H1 (cell line): ENCODE data around the gene RNF168. TPM values are rescaled to one million over a fixed set of nuclear protein-coding genes. Genes with fewer than 3 reads are reported as not detected.
"Not testable (repeated sequence)": the region's sequence is repeated elsewhere in the genome, so short reads cannot be mapped to it uniquely, and the experiment has no call there.

ENCODE experiments used
- CTCF ChIA-PET: fragments of 300-600 bp; sonication (Branson Sonifier 250); formaldehyde crosslinking; loops from one replicate; lab custom pipeline; 2021; ENCODE audit not compliant: partially characterized antibody; lab: Charles Lee
- POLR2A ChIA-PET: fragments of 300-600 bp; sonication (Branson Sonifier 250); formaldehyde crosslinking; loops from one replicate; lab custom pipeline; 2021; ENCODE audit warnings: inconsistent platforms; ENCODE audit not compliant: partially characterized antibody; lab: Charles Lee
- DNase-seq, 2 experiments: peaks; one replicate each; pipeline versions ENCODE4 v3.0.0 to v3.0.0-alpha.2; 2010 to 2022; ENCODE audit warnings: low spot score in 2 of 2, low read depth in 1 of 2, mixed read lengths in 1 of 2
- FAIRE-seq: peaks from 2 replicates; lab custom pipeline; 2011; peaks lifted over from hg19 to GRCh38; lab: Jason Lieb, UNC
- H2AFZ ChIP-seq: 2 replicates; pipeline ENCODE4 v1.8.1; 2012; ENCODE audit warnings: low read length, inconsistent platforms
- H2AK5ac ChIP-seq: 2 replicates; pipeline ENCODE4 v1.6.1; 2013; ENCODE audit warnings: low read depth, low read length
- H2BK120ac ChIP-seq: replicated peaks from 2 replicates; pipeline ENCODE3; 2013; ENCODE audit warnings: low read depth, low read length, inconsistent platforms
- H2BK12ac ChIP-seq: 2 replicates; pipeline ENCODE4 v1.6.1; 2013; ENCODE audit warnings: low read depth, low read length
- H2BK15ac ChIP-seq: 2 replicates; pipeline ENCODE4 v1.6.1; 2013; ENCODE audit warnings: low read length
- H2BK20ac ChIP-seq: 2 replicates; pipeline ENCODE4 v1.6.1; 2013; ENCODE audit warnings: low read length
- H2BK5ac ChIP-seq: 2 replicates; pipeline ENCODE4 v1.6.1; 2013; ENCODE audit warnings: low read depth, low read length
- H3K14ac ChIP-seq: 2 replicates; pipeline ENCODE4 v1.6.1; 2013; ENCODE audit warnings: inconsistent platforms; ENCODE audit not compliant: insufficient read length
- H3K18ac ChIP-seq: 2 replicates; pipeline ENCODE4 v1.6.1; 2013; ENCODE audit warnings: low read length; ENCODE audit errors: extremely low read depth
- H3K23ac ChIP-seq: 2 replicates; pipeline ENCODE4 v1.6.1; 2013; ENCODE audit warnings: inconsistent platforms; ENCODE audit not compliant: insufficient read length
- H3K23me2 ChIP-seq: 2 replicates; pipeline ENCODE4 v1.6.1; 2013; ENCODE audit warnings: low read depth, low read length
- H3K27ac ChIP-seq: 2 replicates; pipeline ENCODE4 v1.6.1; 2011; ENCODE audit warnings: low read depth, low read length, inconsistent platforms
- H3K27me3 ChIP-seq, 4 experiments: replicated peaks in 1 of 4; 1 replicate in 1 of 4; 2 replicates in 3 of 4; pipeline versions ENCODE4 v1.6.1 to v1.8.1; 2011 to 2013; ENCODE audit warnings: low read length in 3 of 4, mild to moderate bottlenecking in 3 of 4, inconsistent platforms in 2 of 4, mixed read lengths in 2 of 4, moderate library complexity in 1 of 4; ENCODE audit not compliant: control insufficient read depth in 3 of 4, insufficient read depth in 3 of 4; ENCODE audit errors: extremely low read depth in 1 of 4
- H3K36me3 ChIP-seq, 4 experiments: 2 replicates each; pipeline versions ENCODE4 v1.6.1 to v1.8.1; 2011 to 2013; ENCODE audit warnings: mild to moderate bottlenecking in 4 of 4, low read length in 3 of 4, moderate library complexity in 2 of 4, control low read depth in 1 of 4, inconsistent platforms in 1 of 4; ENCODE audit not compliant: insufficient read depth in 4 of 4, control insufficient read depth in 2 of 4
- H3K4ac ChIP-seq: replicated peaks from 2 replicates; pipeline ENCODE3; 2013; ENCODE audit warnings: low read length, low read depth, mixed read lengths, inconsistent platforms; ENCODE audit not compliant: insufficient read length
- H3K4me1 ChIP-seq, 4 experiments: replicated peaks in 1 of 4; 1 replicate in 1 of 4; 2 replicates in 3 of 4; pipeline versions ENCODE4 v1.6.1 to v1.8.1; 2011 to 2013; ENCODE audit warnings: low read length in 3 of 4, inconsistent platforms in 2 of 4, mixed read lengths in 1 of 4; ENCODE audit not compliant: insufficient read depth in 4 of 4, control insufficient read depth in 3 of 4
- H3K4me2 ChIP-seq, 2 experiments: 2 replicates each; pipeline versions ENCODE4 v1.6.1 to v1.8.1; 2011 to 2013; ENCODE audit warnings: low read depth in 2 of 2, low read length in 2 of 2, control low read depth in 1 of 2, inconsistent platforms in 1 of 2, mild to moderate bottlenecking in 1 of 2; ENCODE audit not compliant: insufficient read depth in 1 of 2
- H3K4me3 ChIP-seq, 4 experiments: fragments of 200-600, 300-600 bp in 1 of 4; sonication (generic), shearing (Covaris generic), sonication (Bioruptor Twin) in 1 of 4; 2 replicates each; pipeline versions ENCODE4 v1.5.1 to v1.8.1; 2011 to 2016; ENCODE audit warnings: low read length in 4 of 4, low read depth in 3 of 4, control low read depth in 2 of 4, inconsistent platforms in 2 of 4, mild to moderate bottlenecking in 2 of 4, mixed read lengths in 1 of 4, moderate library complexity in 1 of 4; ENCODE audit not compliant: insufficient read depth in 2 of 4; ENCODE audit errors: extremely low read depth in 1 of 4
- H3K56ac ChIP-seq: replicated peaks from 2 replicates; pipeline ENCODE3; 2013; ENCODE audit warnings: low read depth, mild to moderate bottlenecking, mixed read lengths, low read length, inconsistent platforms; ENCODE audit not compliant: insufficient read length
- H3K79me1 ChIP-seq: 2 replicates; pipeline ENCODE4 v1.6.1; 2013; ENCODE audit warnings: low read depth, low read length, control low read depth
- H3K79me2 ChIP-seq, 2 experiments: 2 replicates each; pipeline versions ENCODE4 v1.6.1 to v1.8.1; 2012 to 2013; ENCODE audit warnings: low read length in 2 of 2, mild to moderate bottlenecking in 2 of 2, inconsistent platforms in 1 of 2; ENCODE audit not compliant: insufficient read depth in 2 of 2, control insufficient read depth in 1 of 2
- H3K9ac ChIP-seq, 4 experiments: replicated peaks in 1 of 4; 1 replicate in 1 of 4; 2 replicates in 3 of 4; pipeline versions ENCODE4 v1.6.1 to v1.8.1; 2011 to 2013; ENCODE audit warnings: low read depth in 3 of 4, low read length in 3 of 4, control low read depth in 2 of 4, mild to moderate bottlenecking in 2 of 4, moderate library complexity in 2 of 4, inconsistent platforms in 1 of 4; ENCODE audit errors: extremely low read depth in 1 of 4
- H3K9me3 ChIP-seq, 2 experiments: 2 replicates each; pipeline versions ENCODE4 v1.6.1 to v1.8.1; 2012 to 2013; ENCODE audit warnings: mild to moderate bottlenecking in 2 of 2, moderate library complexity in 2 of 2, control low read depth in 1 of 2, inconsistent platforms in 1 of 2, low read depth in 1 of 2, low read length in 1 of 2, mixed read lengths in 1 of 2; ENCODE audit not compliant: insufficient read depth in 2 of 2
- H4K20me1 ChIP-seq, 2 experiments: replicated peaks in 1 of 2; 2 replicates each; pipeline versions ENCODE3 to v1.8.1; 2011 to 2013; ENCODE audit warnings: inconsistent platforms in 2 of 2, low read length in 2 of 2, mild to moderate bottlenecking in 1 of 2; ENCODE audit not compliant: insufficient read depth in 2 of 2, control insufficient read depth in 1 of 2
- H4K5ac ChIP-seq: 2 replicates; pipeline ENCODE4 v1.6.1; 2013; ENCODE audit warnings: low read length, low read depth, mixed read lengths, inconsistent platforms; ENCODE audit not compliant: insufficient read length
- H4K8ac ChIP-seq: 2 replicates; pipeline ENCODE4 v1.8.0; 2013; ENCODE audit warnings: mild to moderate bottlenecking, moderate library complexity, low read length, inconsistent platforms; ENCODE audit not compliant: insufficient read depth; ENCODE audit errors: extremely low read depth
- H4K91ac ChIP-seq: replicated peaks from 2 replicates; pipeline ENCODE3; 2013; ENCODE audit warnings: low read length, mixed read lengths, inconsistent platforms; ENCODE audit not compliant: insufficient read length
- WGBS, 2 experiments: shearing (Covaris generic) in 1 of 2; methylation state at CpG; one replicate each; pipeline versions ENCODE4 v1.1.6 to v1.1.7; 2013 to 2015; ENCODE audit warnings: low lambda C conversion rate in 2 of 2, mixed read lengths in 2 of 2, inconsistent platforms in 1 of 2, low coverage in 1 of 2, missing lambda C conversion rate in 1 of 2; ENCODE audit not compliant: insufficient replicate concordance in 2 of 2, insufficient coverage in 1 of 2, insufficient read length in 1 of 2; ENCODE audit errors: extremely low coverage in 1 of 2, missing lambda C conversion rate in 1 of 2; 5-methylcytosine and 5-hydroxymethylcytosine counted together
- polyA plus RNA-seq, 7 experiments: library from polyadenylated mRNA; depleted of rRNA in 3 of 7; stranded (reverse) in 5 of 7; unstranded in 2 of 7; fragments of >200 nt in 5 of 7; fragments of 200-250 nt in 2 of 7; gene quantifications; 1 replicate in 5 of 7; 2 replicates in 1 of 7; 4 replicates in 1 of 7; pipeline versions ENCODE4 v1.2.1 to v1.2.3, GENCODE V29; 2011 to 2013; ENCODE audit warnings: missing spikeins in 2 of 7, mixed read lengths in 2 of 7
- total RNA-seq: library from RNA; stranded (reverse); fragmentation: NEBNext Ultra II Directional; extraction: Animal tissue kit (Norgen Biotek cat#: 25700); gene quantifications from 2 replicates; pipeline ENCODE4 v1.2.1, GENCODE V29; 2021

RNF168 gene
- total and polyA plus RNA-seq, 2 of the 8 experiments (the other 6 are each of a cell fraction or from before 2014, with no cell fraction given) = 6.3 to 63.5 TPM

- H2BK5ac ChIP-seq, H2BK20ac ChIP-seq, H3K4me3 ChIP-seq, H3K27ac ChIP-seq, H2BK120ac ChIP-seq, H4K8ac ChIP-seq, H4K5ac ChIP-seq, POLR2A ChIA-PET, FAIRE-seq, H3K14ac ChIP-seq, H2AK5ac ChIP-seq, H2AFZ ChIP-seq, H3K79me1 ChIP-seq, H3K9ac ChIP-seq, H3K23me2 ChIP-seq, H3K4ac ChIP-seq, H3K56ac ChIP-seq, H3K79me2 ChIP-seq, H3K4me1 ChIP-seq, H3K18ac ChIP-seq, H3K23ac ChIP-seq, H4K91ac ChIP-seq, H3K27me3 ChIP-seq, H3K4me2 ChIP-seq, H3K36me3 ChIP-seq, H2BK12ac ChIP-seq, H4K20me1 ChIP-seq, H2BK15ac ChIP-seq, DNase-seq: not testable (repeated sequence)
- WGBS, 2 experiments = 100% methylated on average over 1 of the region's 1 CpG; no CpG with 5 or more reads in 1 of the 2 experiments
- CTCF ChIA-PET = interaction anchor here (1.0 to 1.2 kb wide), 3 partner anchors 12 to 27 kb away, joined by 3 read pairs; no protein-coding TSS in a partner anchor
- H3K9me3 ChIP-seq = peaks cover 7 to 11% of the 10 kb centered on the region in 2 experiments
Measured at GRCh38 chr3:196549312-196549711, 45.7 kb upstream of the RNF168 start.
